ENCODE results near the gene SOCS6.
A peak's percentile ranks its signal among the peaks of the same experiment; 100 is the strongest.

The SOCS6 gene

DNA sequence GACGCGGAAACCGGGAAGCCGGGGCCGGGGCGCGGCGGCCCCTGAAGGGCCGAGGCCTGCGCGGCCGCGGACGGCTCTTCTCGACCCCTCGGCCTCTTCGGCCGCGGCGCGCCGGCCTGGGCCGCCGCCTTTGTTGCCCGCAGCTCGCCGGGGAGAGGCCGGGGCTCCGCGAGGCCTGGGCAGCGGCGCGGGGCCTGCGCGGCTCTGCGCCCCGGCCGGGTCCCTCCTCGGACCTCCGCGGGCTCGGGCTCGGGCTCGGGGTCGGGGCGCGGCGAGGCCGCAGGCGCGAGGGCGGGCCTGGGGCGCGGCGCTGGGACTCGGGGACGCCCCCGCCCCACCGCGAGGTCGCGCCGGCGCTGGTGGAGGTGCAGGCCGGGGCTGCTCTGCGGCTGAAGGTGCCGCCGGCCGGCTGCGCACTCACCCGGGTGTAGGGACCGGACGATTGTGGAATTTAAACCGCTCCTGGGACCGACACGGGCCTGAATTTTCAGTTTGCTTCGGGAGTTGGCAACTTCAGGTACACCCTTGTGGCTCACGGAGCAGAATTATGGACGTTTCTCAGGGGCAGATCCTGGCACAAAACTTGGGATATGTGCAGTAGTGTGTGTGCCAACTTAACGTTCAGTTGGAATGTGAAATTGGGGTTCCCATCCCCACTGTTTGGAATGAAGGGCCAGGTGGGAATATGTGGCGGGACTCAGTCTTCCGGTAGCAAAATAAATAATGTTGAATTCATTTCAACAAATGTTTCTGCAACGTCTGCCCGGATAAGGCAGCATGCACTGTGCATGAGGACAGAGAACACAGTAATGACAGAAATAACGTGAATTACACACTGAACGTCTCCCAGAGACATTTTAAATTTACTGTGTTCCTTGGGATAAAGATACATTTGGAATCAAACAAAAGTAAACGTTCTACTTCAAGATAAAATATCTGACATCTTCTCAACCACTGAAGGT lies 787 bp downstream of the SOCS6 start:
- no peak for DNase-seq (ENCODE audit: low read depth)

DNA sequence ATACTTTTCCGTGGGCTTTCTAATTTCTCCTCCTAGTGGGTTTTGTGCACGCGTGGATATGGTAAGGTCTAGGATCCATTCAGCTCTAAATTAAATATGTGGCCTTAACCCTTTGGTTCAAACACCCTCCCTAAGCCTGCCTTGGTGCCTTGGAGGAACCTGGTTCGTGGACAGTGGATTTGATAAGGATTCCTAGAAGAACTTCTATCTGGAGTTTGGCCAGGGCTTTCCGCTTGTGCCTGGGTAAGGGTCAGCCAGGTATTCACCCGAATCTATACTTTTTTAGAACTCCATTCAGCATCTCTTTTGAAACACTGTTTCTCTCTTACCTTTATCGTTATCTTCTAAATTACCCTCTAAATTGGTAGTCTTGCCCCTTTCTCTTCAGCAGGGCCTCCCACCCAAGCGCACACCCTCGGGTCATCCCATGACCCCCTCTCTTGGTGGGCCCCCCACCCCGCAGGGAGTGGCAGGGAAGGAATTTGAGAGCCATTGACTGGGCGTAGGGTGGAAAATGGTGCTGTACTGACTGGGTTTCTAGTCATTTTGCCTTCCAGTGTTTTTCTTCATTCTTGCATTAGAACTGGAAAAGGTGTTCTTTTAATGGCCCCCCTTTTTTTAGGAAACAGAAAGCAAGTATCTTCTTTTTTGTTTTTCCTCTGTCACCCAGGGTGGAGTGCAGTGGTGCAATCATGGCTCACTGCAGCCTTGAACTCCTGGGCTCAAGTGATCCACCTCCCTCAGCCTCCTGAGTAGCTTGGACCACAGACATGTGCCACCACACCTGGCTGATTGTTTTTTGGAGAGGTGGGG lies 1.8 kb downstream of the SOCS6 start:
- no peak for DNase-seq (ENCODE audit: low read depth)

- DNase-seq (ENCODE audit: low read depth): no peak
These were observed 2.4 kb downstream of the SOCS6 start for GRCh38 chr18:70291295-70291574.

GRCh38 chr18:70292628-70293027 lies 3.8 kb downstream of the SOCS6 start:
- DNase-seq (ENCODE audit: low read depth): no peak

- no peak for DNase-seq (ENCODE audit: low read depth)
These were observed 4.3 kb downstream of the SOCS6 start for GRCh38 chr18:70293166-70293565.

DNA sequence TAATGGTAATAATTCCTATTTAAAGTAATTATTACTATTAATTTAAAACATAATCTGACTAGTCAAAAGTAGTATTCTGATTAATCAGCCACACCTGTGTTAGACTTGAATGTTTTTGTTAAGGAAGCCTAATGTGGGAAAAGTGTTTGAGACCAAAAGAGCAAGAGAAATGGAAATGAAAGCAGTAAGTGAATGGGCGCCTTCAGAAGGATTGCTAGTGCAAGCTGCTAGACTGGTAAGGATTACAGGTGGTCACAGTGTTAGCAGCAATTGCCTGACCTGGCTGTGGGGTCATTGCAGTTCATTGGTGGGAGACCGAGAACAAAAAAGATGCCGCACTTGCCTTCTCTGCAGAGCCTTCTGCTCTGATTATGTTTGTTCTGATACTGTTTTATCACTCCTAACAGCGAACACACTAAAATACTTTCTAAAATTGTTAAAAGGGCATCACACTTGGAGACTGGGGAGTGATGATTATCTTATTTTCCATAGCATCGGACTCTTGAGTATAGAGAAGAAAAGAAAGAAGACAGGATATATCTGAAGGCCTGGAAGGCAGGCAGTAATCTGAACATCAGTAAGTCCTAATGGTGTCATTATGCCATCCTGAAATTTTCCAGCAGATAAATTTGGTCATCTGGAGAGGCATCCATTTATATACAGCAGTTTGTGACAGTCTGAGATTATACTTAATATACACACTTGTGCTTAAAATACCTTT lies 5.8 kb downstream of the SOCS6 start:
- DNase-seq (ENCODE audit: low read depth): no peak

DNA sequence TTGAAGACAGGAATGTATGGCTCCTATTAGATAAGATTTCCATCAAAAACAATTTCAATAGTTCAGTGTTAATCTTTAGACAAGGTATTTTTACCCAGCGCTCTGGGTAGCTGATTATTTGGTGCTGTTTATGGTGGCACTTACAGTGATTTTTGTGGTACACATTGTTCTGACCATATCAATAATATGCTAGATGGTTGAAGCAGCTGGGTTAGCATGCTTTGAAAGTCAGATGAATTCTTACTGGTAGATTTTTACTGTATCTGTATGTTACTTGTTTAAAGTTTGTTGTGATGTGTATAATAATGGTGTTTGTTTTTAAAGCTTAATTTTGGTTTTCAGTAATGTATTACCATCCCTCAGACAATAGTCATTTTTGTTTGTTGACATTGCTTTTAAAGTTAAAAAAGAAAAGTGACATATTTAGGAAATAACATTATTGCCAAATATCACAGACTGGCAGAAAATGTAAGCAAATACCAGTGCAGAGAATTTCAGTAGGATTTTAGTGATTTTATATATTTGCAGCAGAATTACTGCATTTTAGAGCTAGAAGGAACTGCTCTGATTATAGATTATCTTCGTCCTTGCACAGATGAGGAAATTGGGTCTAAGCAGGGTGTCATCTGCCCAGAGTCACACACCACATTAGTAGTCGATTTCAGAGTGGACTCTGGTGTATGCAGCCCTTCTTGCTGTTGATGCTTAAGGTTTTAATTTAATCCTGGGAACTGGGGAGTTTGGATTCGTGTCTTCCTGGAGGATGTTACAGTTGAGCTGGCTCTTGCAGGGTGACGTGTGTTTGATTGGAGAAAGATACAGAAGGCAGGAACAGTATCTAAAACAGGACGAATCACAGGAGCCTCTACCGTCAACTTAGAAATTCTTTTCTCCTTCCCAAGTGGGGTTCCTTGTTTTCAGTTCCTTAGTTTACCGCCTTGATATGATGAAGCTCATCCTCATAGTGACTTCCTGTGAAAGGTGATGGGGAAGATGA lies 6.6 kb downstream of the SOCS6 start:
- no peak for DNase-seq (ENCODE audit: low read depth)

GRCh38 chr18:70296289-70296688 lies 7.4 kb downstream of the SOCS6 start:
- DNase-seq (ENCODE audit: low read depth): peak; percentile 45

DNA sequence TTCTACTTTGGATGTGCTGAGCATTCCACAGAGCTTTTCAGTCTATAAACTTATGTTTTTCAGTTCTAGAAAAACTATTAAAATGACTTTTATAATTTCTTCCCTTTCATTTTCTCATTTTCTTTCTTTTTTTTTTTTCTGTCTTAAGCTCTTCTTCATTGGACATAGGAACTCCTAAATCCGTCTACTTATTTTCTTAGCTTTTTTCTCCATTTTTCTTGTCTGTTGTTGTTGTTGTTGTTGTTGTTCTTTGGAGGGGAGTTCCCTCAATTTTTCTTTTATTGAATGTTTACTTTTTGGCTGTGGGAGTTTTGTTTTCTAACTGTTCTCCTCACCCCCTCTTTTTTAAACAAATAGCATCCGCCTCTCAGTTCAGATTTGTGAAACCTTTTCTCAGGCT lies 7.9 kb downstream of the SOCS6 start:
- no peak for DNase-seq (ENCODE audit: low read depth)

DNA sequence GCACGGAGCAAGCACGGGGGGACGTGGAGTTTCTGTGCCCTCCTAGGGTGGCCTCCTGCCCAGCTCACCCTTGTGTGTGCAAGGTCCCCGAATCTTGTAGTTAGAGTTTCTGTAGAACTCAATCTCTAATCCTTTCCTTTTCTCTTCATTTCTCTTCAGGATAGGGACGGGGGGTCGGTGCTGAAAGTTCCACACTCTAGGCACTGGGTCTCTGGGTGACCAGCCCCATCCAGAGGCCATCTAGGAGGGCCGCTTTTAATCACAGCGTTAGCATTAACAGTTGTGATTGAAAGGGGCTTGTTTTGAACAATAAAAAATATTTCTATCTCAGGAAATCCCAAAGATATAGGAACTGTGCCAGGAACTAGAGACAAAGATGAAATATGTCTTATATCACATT lies 10.5 kb downstream of the SOCS6 start:
- DNase-seq (ENCODE audit: low read depth): no peak

- no peak for DNase-seq (ENCODE audit: low read depth)
These were observed 12.8 kb downstream of the SOCS6 start for GRCh38 chr18:70301667-70302066.

DNA sequence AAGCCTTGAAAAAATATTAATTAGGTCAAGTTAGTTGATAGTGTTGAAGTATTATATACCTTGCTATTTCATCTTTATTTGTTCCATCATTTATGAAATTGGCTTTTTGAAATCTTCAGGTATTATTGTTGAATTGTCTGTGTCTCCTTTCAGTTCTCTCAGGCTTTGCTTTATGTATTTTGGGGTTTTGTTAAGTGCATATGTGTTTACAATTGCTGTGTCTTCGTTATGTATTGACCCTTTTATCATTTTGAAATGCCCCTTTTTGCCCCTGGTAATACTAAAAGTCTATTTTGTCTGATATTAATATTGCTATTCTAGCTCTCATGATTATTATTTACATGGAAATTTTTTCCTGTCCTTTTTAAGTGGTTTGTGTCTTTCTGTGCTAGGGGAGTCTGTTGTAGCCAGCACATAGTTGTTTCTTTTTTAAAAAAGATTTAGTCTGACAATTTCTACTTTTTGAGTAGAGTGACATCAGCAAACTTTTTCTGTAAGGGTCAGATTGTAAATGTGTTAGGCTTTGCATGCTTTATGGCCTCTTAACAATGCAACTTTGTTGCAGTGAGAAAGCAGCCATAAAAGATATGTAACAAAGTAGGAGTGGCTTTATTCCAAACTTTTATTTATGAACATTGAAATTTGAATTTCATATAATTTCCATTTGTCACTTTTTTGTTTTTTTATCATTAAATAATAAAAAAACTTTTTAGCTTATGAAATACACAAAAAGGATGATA lies 19.9 kb downstream of the SOCS6 start:
- DNase-seq (ENCODE audit: low read depth): no peak

DNA sequence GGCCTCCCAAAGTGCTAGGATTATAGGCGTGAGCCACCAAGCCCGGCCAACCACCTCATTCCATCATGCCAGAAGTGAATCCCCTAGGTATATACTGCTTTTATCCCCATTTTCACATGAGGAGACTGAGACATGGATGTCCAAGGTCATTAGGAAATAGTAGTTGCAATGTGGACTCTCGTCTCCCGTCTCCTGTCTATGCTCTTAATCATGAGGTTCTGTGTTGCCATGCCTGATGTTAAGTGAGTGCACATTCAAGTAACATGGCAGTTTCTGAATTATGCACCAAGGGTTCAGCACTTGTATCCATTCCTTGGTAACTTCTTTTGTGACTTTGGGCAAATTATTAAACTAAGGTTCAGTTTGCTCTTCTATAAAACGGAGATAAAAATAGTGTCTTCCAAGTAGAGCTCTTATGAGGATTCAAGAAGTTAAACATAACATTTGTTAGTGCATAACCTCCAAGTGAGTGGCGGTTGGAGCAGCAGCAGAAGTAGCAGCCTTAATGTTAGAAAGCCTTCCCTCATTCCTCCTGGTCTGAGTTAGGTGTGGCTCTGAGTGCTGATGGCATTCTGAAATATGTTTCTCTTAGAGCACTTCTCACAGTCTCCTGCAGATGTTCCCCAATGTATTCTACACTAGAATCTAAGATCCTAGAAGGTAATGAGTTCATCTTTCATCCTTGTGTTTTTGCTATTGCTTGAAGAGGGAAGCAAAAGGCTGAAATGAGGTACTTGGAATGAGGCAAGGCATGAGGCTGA lies 21.9 kb downstream of the SOCS6 start:
- no peak for DNase-seq (ENCODE audit: low read depth)

DNA sequence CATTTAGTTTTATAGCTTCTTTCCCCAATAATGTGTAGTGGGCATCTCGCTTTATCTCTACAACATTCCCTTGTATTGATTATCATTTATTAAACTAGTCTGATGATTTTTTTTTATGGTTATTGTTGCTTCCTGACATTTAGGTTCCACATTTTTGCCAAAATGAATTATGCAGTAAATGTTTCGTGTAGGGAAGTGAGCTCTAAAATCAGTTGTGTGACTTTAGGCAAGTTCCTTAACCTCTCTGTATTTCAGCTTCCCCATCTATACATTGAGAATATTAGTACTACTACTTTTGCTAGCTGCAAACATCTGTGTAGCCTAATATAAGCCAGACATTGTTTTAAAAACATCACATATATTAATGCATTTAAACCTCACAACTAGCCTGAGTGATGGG lies 22.9 kb downstream of the SOCS6 start:
- no peak for DNase-seq (ENCODE audit: low read depth)

- DNase-seq (ENCODE audit: low read depth): no peak
These were observed 24.8 kb downstream of the SOCS6 start for GRCh38 chr18:70313640-70314039.

GRCh38 chr18:70314151-70314782 lies 25.4 kb downstream of the SOCS6 start:
- no peak for DNase-seq (ENCODE audit: low read depth)

DNA sequence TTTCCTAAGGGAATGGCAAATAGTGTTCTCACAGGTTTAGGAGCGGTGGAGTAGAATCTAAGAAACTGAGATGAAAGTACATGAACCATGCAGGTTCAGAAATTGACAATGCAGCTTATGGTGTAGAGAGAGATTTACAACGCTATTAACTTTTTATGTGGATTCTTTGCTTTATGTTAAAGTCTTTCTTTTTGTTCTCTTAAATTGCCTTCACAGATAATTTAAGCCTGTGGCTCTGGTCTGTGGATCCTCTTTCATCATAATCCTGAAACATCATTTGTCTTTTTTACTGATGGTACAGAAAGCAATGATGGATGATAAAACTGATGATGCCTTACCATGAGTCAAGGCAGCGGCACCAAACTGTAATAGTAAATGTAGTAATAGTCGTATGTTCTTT lies 30.3 kb downstream of the SOCS6 start:
- no peak for DNase-seq (ENCODE audit: low read depth)

GRCh38 chr18:70321616-70322015 lies 32.8 kb downstream of the SOCS6 start:
- DNase-seq (ENCODE audit: low read depth): no peak

DNA sequence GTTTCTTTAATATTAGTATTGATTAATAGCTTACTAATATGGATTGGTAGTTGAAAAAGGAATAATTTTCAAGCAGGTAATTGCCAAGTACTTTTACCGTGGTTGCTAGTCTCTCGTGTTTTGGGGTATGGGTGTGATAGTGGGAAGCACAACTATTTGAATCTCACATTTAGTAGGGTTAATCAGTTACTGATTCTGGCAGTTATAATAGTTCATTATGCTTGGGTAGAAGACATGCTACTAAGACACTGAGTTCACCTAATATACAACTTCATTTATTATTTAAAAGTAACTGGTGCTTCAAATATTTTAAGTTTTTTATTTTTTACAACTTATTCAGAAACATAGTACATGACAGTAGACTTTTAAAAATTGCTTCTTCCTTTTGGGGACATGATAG lies 33.5 kb downstream of the SOCS6 start:
- no peak for DNase-seq (ENCODE audit: low read depth)

DNA sequence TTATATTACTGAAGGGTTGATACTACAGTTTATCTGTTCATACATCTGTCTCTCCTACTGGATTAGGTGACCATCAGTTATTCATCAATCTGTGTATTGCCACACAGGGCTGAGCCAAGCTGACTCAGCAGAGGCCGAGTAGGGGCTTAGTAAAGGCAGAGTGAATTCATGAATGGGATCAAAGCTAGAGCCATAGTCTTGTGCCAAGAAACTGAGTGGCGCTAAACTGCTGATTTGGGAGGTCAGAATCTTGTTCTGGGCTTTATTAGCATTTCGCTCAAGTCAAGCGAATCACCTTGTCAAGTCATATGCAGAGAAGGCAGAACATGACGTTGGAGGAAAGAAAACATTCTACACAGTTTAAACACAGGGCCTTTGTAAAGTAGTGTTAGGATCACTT lies 34.1 kb downstream of the SOCS6 start:
- DNase-seq (ENCODE audit: low read depth): no peak

Data from CMK (cell line).